Stimulated activated CD8-positive, alpha-beta memory T cell treated with anti-CD3 and anti-CD28 coated beads, Interleukin-15, amount 100 ng/mL, for 1 hour (primary cell): Measurements from ENCODE around the gene MED13L.

ENCODE experiments used
- DNase-seq: peaks from one replicate; pipeline ENCODE4 v3.0.0-alpha.2; 2020; ENCODE audit warnings: low read depth

The MED13L gene

DNA sequence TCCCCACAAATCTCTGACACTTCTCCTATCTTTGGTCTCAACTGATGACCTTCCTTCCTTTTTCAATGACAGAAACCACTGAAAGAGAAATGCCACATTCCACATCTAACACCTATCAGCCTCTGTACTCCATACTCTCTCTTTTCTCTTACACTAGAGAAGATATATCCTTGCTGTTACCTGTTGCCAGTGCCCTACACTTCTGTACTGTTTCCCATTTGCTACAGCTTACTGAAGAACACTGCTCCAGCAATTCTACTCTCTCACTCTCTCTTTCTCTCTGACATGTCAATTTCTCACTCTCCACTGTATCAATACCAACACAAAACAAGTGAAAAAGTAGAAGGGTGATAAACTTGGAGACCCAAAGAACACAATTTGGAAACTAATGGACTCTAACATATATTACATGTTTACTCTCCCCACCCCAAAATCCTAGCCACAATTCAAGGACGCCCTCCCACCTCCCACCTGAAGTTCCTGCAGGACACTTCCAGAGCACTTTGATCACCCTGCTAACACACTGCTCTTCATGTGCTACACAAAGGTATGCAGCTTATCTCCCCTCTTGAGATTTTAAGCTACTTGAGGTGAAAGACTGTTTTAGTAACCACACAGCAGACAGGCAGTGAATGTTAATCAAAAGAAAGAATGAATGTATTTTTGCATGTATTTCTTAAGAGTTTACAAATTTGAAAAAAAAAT, 95.0 kb downstream of the MED13L start:
- DNase-seq, result no peak

DNA sequence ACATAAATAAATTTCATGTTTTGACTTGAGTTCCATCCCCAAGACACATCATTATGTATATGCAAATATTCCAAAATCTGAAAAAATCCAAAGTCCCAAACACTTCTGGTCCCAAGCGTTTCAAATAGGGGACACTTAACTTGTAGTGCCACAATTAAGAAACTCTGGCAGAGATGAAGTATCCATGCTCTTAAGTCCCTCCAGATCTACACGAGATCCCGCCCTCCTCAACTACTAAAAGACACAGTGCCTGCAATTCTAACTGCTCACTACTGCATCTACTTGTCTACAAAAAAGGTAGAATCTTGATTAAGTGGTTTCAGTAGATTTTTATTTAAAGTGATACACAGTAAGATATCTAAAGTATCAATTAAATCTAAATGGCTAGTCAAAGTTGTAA, 97.0 kb downstream of the MED13L start:
- no peak for DNase-seq

DNA sequence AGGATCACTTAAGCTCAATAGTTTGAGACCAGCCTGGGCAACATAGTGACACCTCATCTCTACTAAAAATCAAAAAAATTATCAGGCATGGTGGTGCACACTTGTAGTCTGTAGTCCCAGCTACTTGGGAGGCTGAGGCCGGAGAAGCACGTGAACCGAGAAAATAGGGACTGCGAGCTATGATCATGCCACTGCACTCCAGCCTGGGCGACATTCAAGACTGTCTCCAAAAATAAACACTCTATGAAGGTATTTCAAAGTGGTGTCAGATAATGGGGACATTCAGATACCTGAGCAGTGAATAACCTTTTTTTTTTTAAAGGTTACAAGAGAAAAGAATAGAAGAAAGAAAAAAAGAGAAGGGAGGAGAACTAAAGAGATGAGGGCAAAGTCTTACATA, 98.1 kb downstream of the MED13L start:
- no peak for DNase-seq

- DNase-seq, result no peak
Observed at GRCh38 chr12:116177017-116177416, 100.5 kb downstream of the MED13L start.

- DNase-seq, result no peak
Observed at GRCh38 chr12:116174904-116175303, 102.6 kb downstream of the MED13L start.

- no peak for DNase-seq
Observed at GRCh38 chr12:116174006-116174405, 103.5 kb downstream of the MED13L start.

DNA sequence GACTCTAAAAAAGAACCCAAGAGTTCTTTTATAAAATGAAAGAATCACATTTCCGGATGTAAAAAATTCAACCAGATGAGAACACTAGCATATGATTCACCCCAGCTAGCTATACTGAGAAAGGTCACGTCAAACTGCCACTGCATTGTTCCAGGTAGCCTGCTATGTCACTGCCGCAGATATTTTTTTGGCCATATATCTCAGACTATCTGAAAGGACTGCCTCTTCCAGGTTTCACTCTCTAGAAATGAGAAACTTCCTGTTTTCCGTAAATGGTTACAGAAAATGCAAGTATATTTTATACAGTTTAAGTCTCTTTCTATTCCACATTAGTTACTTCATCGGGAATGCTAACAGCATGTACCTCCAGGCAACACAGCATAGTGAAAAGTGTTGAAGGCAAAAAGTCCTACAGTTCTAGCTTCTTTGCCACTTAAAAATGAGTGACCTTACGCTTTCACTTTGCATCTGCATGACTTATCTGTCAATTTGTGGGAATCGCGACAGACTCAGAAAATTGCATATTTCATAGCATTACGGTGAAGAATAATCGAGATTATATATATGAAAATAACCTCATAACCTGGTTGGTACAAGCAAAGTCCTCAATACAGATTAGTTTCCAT, 105.2 kb downstream of the MED13L start:
- no peak for DNase-seq

DNA sequence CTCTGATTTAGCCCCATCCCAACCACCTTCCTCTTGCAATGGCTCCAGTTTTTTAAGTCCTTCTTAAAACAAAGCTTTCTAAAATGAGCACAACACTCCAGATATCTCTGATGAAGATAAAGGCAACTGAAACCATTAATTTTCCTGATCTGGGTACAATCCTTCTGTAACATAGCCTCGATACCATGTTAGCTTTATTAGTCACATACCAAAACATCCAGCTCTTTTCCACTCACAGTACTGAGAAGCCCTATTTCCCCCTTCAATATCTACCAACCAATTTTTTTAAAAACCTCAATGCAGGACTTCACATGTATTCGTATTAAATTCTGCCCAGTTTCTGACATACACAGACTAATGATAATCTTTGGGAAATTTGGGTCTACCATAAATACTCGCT, 105.9 kb downstream of the MED13L start:
- DNase-seq, result no peak

DNA sequence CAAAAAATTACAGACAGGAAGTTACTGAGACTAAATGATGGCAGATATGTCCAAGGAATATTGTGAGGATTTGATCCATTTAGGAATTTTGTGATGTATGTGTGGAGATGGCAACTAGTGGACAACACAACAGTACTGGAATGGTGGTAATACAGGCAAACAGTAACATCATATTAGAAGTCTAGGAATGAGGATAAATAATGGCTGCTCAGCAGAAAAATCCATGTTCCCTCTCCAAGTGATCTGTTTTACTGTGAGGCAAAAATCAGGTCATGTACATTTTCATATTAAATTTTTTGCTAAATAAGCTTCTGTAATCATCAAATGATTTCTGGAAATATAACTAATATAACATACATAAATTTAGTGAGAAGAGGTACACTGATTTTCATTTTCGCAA, 108.4 kb downstream of the MED13L start:
- DNase-seq, result no peak

DNA sequence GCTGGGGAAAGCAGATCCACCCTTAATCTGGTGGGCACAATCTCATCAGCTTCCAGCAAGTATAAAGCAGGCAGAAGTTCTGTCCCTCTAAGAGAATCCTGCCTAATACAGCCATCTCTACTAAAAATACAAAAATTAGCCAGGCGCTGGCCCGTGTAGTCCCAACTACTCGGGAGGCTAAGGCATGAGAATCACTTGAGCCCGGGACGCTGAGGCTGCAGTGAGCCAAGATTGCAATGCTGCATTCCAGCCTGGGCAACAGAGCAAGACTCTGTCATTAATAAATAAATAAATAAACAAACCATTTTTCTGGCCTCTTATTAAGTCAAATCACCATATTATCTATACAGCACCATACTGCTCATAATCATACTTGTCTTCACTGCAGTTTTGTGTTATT, 111.2 kb downstream of the MED13L start:
- DNase-seq, result no peak

DNA sequence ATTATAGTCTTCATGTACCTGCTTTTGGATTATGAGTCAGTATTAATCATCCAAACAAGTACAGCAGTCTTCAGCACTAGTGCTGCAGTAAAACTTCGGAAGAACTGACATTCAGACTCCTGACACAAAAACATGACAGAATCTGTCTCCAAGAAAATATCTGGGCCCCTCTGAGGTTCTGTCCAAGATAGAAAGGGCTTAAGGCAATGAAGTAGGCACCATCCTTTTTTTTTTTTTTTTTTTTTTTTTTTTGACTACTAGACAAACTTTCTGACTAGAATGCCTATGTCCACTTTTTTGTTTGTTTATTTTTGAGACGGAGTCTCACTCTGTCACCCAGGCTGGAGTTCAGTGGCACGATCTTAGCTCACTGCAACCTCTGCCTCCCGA, 112.5 kb downstream of the MED13L start:
- DNase-seq, result no peak

DNA sequence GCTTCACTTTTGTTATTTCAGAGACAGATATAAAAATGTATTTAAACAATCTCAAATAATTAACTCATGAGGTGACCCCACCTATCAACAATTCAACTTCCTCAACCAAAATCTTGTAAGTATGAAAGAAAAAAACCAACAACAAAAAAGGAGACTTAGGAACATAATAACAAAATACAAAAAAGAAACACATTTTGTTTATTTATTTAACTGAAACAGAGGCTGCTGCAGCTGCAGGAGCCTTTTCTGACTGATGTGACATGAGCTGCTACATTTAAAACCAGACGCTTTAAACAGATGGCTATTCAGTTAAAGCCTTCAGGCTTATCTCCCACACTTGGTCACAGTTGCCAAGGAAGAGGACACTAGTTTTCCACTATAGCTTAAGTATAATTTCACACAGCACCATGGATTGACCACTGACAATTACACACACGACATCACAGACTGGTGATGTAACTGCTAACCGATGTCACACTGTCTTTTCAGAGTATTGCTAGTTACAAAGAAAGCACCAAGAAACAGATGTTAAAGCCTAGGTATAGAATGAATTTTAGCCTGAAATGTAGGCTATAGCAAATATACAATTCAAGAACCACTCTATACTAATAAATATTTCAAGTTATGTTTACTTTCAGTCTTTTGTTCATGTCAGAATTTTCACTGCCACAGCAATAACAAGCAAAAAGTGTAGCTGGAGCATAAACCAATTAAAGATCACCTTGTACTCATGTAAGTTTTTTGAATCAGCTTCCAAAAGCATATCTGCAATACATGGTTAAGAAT, 113.0 kb downstream of the MED13L start:
- no peak for DNase-seq

DNA sequence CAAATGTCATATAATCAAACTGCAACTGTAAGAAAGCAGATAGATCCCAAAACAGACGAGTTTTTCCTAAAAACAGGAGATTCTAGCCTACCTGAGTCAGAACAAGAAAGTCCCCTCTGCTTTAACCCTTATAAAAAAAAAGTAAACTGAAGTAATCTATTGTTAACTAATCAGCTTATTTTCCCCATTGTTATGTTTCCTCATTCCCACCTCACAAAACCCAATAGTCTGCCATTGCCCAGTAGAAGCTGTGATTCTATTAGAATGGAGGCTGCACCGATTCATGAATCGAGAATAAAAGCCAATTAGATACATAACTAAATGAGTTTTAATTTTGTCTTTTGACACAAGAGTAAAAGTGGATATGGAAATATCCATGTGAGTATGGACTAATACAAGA, 115.4 kb downstream of the MED13L start:
- no peak for DNase-seq

DNA sequence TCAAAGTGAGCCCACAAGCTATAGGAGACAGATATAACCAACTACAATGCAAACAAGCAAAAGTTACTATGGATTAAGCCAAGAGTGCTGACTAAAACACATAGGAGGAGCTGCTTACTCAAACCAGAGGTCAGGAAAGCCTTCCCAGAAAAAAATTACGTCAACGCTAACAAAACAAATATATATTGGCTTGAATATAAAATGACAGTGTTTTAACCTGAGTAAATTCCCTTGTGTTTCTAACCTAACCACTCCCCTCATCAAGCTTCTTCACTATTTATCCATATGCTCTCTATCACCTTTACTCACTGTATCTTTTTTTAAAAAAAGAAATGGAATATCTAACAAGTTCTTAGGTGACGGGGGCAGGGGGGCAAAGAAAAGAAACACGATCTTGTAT, 115.9 kb downstream of the MED13L start:
- no peak for DNase-seq

GRCh38 chr12:116160883-116161458, 116.5 kb downstream of the MED13L start:
- DNase-seq, result no peak

GRCh38 chr12:116160231-116160630, 117.3 kb downstream of the MED13L start:
- DNase-seq, result no peak

GRCh38 chr12:116159593-116160200, 117.8 kb downstream of the MED13L start:
- no peak for DNase-seq

- DNase-seq, result no peak
Observed at GRCh38 chr12:116159175-116159574, 118.3 kb downstream of the MED13L start.

DNA sequence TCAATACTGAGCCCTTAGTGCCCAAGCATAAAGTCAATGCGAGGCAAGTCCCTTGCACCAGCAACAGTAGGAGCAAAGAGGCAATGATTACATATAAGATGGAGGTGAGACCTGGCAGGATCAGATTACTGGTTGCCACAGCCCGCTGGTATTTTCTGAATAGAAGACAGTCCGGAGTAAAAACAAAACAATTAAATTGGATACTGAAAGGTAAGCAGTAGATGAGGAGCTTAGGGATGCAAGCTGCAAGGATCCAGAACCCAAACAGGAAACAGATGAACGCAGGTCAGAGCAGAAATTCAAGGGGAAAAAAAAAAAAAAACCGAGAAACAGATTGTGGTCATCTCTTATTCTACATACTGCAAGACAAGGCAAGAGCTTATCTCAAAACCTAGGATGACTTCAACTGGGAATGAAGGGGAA, 119.6 kb downstream of the MED13L start:
- no peak for DNase-seq

DNA sequence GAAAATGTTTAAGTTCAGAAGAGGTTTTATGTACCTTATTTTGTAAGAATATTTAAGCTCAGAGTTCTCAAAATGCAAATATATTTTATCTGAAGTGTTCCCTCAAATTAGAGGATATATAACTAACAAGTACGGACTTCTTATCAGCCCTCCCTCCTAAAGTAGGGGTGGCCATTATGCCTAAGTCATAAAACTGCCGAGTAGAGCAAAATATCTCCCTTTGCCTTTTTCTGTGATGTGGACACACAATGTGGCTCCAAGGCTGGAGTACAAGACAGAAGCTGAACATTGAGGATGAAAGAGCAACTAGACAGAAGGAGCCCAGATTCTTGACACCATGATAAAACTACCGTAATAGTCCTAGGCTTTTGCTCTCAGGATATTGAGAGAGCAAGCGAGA, 120.9 kb downstream of the MED13L start:
- DNase-seq, result no peak

GRCh38 chr12:116155383-116155782, 122.1 kb downstream of the MED13L start:
- DNase-seq, result no peak

DNA sequence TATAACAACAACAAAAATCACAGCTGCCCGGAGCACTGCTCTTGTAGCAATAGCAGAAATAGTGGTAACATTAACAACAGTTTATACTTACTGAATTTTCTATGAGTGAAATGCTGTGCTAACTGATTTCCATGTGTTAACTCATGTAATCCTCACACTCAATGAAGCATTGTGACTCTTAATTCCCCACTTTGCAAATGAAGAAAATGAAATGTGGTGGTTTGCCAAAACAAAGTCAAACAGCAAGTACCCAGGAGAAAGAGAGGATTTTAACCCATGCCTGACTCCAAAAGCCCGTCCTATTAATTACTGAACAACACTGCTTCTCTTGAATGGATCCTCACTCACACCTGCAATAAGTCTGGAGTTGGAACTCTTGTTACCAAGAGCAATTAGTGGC, 123.5 kb downstream of the MED13L start:
- no peak for DNase-seq

- DNase-seq, result no peak
Observed at GRCh38 chr12:116153113-116153512, 124.4 kb downstream of the MED13L start.
